ENCODE results near the gene CYP2C19.
"Not testable (repeated sequence)": the region's sequence is repeated elsewhere in the genome, so short reads cannot be mapped to it uniquely, and the experiment has no call there.

The CYP2C19 gene

DNA sequence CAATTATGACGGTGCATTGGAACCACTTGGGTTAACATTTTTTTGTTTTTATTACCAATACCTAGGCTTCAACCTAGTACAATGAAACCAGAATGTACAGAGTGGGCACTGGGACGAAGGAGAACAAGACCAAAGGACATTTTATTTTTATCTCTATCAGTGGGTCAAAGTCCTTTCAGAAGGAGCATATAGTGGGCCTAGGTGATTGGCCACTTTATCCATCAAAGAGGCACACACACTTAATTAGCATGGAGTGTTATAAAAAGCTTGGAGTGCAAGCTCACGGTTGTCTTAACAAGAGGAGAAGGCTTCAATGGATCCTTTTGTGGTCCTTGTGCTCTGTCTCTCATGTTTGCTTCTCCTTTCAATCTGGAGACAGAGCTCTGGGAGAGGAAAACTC, at the start of gene CYP2C19:
TSS of gene CYP2C19 (plus strand) at position 289 of the 400 bp plus-strand sequence. CDS start at position 314, 25 bp downstream.
- DNase-seq: no peak

DNA sequence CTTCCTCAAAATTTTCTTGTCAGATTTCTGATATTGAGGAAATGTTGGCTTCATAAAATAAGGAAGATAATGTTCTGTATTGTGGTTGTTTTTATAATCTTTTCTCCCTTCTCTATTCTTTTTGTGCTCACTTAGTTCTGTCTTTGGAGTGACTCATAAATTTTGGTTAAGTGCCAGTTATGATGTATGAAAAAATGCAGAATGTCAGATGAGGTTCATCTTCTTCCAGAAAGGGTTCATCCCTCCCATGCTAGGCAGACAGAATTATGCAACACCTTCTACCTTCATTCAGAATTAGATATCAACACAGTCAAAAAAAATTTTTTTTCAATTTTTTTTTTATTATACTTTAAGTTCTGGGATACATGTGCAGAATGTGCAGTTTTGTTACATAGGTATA, 36.6 kb upstream of the CYP2C19 start:
- no peak for DNase-seq

DNA sequence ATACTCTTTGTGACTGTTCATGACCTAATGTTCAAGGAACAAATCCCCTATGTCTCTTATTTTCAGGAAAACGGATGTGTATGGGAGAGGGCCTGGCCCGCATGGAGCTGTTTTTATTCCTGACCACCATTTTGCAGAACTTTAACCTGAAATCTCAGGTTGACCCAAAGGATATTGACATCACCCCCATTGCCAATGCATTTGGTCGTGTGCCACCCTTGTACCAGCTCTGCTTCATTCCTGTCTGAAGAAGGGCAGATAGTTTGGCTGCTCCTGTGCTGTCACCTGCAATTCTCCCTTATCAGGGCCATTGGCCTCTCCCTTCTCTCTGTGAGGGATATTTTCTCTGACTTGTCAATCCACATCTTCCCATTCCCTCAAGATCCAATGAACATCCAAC, 27.3 kb upstream of the CYP2C19 start:
- no peak for DNase-seq

DNA sequence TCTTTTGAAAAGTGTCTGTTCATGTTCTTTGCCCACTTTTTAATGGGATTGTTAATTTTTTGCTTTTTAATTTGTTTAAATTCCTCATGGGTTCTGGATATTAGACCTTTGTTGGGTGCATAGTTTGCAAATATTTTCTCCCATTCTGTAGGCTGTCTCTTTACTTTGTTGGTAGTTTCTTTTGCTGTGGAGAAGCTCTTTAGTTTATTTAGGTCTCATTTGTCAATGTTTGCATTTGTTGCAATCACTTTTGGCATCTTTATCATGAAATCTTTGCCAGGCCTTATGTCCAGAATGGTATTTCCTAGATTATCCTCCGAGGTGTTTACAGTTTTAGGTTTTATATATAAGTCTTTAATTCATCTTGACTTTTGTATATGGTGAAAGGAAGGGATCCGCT, 23.9 kb upstream of the CYP2C19 start:
- no peak for DNase-seq

DNA sequence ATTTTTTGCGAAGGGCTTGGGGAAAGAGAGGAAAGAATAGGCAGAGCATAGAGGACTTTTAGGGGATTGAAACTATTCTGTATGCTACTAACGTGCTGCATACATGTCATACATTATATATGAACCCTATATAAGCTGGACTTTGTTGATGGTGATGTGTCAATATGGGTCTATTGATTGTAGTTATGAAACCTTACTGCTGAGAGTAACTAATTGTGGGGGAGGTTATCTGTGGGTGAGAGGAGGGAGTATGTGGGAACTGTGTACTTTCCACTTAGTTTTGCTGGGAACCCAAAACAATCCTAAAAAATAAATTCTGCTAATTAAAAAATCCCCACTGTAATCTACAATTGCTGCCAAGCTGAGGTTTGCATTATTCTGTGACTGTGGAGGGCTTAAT, 15.3 kb upstream of the CYP2C19 start:
- no peak for DNase-seq

DNA sequence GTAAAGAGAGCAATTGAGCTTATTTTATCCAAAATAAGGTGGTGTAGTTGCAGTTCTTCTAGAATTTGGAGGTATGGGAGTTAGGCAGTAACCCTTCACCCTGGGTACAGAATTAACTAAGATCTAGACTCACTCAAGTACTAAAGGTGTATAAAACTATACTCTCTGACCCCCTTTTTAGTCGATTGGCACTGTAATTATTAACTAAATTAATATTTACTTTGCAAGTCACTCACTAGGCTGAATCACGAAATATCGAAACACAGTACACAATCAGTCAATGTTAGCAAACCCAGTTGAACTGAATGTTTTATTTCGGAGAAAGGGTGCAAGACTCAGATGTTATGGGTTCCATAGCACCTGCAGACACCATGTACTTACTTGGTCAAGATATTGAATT, 14.6 kb upstream of the CYP2C19 start:
- DNase-seq: no peak

DNA sequence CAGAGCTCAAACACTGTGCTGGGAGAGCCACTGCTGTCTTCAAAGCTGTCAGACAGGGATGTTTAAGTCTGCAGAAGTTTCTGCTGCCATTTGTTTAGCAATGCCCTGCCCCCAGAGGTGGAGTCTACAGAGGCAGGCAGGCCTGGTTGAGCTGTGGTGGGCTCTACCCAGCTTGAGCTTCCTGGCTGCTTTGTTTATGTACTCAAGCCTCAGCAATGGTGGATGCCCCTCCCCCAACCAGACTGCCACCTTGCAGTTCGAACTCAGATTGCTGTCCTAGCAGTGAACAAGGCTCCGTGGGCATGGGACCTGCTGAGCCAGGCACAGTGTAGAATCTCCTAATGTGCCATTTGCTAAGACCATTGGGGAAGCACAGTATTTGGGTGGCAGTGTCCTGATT, 4.6 kb upstream of the CYP2C19 start:
- no peak for DNase-seq

DNA sequence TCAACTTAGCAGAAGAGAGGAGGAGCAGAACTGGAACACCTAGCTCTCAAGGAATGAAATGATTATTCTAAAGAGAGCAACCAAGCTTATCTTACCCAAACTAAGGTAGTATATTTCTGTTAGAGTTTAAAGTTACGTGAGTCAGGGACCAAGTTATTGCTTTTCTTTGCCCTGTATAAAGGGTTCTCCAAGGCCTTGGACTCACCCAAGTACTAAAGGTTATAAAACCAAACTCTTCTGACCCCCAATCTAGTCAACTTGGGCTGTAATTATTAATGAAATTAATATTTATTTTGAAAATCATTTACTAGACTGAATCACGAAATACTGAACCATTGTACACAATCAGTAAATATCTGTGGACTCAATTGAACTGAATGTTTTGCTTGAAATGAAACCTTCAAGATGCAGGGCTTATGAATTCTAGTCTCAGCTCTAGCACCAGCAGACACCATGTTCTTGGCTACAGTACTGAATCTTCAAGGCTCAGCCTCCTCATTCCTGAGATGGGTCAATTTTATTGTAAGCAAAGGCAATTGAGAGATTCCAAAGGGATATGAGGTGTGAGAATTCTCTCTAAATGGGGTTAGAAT, 1.8 kb upstream of the CYP2C19 start:
- no peak for DNase-seq

DNA sequence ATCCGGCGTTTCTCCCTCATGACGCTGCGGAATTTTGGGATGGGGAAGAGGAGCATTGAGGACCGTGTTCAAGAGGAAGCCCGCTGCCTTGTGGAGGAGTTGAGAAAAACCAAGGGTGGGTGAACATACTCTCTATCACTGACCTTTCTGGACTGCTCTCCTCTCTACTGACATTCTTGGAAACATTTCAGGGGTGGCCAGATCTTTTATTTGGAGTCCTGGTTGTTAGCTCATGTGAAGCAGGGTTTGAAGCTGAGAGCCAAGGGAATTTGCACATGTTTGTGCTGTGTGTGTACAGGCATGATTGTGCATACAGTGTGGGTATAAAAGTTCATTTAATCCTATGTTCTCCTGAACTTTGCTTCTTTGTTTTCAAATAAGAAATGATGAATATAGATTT, 12.9 kb downstream of the CYP2C19 start:
- DNase-seq: not testable (repeated sequence)

DNA sequence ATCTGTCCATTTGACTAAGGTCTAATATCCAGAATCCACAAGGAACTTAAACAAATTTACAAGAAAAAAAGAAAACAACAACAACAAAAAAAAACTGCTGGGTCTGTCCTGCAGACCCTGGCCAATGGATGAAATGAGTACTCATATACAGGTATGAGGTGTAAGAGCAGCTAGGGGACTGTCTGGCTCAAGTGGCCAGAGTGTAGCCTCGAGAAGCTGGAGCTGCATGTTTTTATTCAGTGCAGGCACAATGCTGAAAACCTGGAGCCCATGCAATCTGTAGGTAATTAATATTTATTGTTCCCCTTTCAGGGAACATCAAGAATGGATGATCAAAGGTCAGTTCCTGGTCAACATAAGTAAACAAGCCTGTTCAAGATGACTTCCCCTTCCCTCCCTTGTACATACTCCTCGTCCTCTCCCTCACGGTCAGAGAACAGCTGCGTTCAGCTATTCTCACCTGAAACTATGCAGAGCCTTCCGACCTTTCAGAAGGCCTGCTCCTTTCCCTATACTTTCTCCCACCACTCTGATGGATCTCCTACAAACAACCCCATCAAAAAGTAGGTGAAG, 15.5 kb downstream of the CYP2C19 start:
- no peak for DNase-seq

DNA sequence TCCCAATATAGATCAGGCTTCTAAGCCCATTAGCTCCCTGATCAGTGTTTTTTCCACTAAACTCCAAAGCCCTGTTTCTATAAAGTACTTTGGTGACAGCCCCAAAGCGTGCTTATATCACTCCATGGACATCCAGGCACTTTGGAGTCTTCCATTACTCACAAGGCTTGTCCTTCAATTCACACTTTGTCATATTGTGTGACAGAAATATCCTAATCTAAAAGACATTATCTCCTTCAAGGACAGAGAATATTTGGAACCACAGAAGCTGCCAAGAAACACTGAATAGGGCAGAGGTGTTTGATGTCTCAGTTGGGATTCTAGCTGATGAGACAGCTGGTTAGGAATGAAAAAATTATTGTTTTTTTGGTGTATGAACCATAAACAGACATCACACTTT, 18.4 kb downstream of the CYP2C19 start:
- DNase-seq: no peak

DNA sequence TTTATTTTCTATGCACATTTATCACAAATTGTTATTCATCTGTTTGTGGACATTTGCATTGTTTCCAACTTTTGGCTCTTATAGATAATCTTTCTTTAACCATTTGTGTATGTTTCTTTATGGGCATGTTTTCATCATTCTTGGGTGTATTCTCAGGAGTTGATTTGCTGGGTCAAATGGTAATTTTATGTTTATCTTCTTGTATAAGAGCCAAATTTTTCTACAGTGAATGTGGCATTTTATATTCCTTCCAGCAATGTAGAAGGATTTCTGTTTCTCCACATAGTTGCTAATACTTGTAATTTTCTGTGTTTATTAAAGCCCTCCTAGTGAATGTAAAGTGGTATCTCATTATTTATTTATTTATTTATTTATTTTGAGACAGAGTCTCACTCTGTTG, 21.8 kb downstream of the CYP2C19 start:
- no peak for DNase-seq

DNA sequence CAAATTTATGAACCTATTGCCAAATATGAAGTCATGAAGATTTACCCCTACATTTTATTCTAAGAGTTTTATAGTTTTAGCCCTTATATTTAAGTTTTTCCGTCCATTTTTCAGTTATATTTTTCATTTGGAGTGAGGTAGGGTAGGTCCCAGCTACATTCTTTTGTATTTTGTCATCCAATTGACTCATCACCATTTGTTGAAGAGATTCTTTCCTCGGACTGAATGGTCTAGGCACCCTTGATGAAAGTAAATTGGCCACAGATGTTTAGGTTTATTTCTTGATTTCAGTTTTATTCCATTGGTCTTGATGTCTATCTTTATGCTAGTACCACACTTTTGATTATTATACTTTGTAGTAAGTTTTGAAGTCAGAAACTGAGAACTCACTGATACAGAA, 22.7 kb downstream of the CYP2C19 start:
- no peak for DNase-seq

DNA sequence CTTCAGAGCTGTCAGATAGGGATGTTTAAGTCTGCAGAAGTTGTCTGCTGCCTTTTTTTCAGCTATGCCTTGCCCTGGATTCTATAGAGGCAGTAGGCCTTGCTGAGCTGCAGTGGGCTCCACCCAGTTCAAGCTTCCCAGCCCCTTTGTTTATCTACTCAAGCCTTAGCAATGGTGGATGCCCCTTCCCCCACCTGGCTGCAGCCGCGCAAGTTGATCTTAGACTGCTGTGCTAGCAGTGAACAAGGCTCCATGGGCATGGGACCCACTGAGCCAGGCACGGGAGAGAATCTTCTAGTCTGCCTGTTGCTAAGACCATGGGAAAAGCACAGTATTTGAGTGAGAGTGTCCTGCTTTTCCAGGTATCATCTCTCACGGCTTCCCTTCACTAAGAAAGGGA, 38.1 kb downstream of the CYP2C19 start:
- not testable (repeated sequence) for DNase-seq

DNA sequence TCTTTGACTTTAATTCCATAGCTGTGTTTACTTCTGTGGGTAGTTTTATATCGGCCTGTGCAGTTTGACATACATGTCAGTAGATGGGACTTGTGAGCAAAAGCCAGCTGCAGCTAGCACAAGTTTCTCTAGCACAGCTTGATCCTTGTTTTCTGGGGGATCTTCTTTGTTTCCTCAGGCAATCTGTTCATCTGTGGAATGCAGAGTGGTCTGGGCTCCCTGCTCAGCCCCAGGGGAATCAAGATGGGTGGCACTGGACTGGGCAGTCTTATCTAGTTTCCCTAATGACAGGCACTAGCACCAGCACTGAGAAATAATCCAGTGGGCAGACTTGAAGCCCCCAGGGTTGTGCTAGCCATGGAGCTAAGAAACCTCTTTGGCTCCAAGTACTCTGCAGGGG, 40.8 kb downstream of the CYP2C19 start:
- no peak for DNase-seq

DNA sequence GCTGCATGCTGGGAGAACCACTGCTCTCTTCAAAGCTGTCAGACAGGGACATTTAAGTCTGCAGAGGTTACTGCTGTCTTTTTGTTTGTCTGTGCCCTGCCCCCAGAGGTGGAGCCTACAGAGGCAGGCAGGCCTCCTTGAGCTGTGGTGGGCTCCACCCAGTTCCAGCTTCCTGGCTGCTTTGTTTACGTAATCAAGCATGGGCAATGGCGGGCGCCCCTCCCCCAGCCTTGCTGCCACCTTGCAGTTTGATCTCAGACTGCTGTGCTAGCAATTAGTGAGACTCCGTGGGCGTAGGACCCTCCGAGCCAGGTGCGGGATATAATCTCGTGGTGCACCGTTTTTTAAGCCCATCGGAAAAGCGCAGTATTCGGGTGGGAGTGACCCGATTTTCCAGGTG, 67.5 kb downstream of the CYP2C19 start:
- DNase-seq: not testable (repeated sequence)

DNA sequence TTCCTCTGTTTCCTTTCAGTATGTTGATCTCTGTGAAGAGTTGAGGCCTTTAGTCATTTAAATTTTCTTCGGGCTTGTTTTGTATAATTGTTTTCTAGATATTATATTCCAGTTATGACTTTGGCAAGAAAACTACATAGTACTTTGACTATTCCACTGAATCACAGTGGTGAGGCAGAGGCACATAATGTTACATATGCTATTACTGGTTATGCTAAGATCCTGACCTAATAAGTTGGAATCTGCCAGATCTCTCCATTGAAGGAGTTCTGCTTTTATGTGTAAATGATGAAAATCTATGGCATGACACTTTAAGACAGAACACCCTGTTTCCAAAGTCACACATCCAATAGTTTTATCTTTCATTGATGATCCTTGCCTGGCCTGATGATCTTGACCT, 83.7 kb downstream of the CYP2C19 start:
- no peak for DNase-seq

DNA sequence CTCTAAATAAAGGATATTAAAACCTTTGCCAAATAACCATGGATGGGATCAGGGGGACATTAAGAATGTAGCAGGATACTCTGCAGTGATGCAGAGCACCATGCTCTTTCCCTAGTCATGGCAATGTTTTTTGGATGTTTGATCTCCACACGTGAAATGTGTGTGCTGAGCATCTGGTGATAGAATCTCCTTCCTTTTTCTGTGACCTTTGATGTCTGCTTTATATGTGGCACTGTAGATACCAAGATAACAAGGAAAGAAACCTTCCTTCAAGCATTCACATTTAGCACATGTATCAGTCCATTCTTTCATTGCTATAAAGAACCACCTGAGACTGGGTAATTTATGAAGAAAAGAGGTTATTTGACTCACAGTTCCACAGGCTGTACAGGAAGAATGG, 88.3 kb downstream of the CYP2C19 start:
- no peak for DNase-seq

DNA sequence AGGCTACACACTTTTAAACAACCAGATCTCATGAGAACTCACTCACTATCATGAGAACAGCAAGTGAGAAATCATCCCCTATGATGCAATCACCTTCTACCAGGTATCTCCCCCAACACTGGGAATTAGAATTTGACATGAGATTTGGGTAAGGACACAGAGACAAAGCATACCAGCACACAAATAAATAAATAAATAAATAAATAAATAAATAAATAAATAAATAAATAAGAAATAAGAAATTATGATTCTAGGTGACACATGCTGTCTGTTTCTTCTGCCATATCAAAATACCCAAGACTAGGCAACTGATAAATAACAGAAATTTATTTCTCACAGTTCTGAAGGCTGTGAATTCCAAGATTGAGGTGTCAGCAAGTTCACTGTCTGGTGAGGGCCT, 88.8 kb downstream of the CYP2C19 start:
- no peak for DNase-seq

DNA sequence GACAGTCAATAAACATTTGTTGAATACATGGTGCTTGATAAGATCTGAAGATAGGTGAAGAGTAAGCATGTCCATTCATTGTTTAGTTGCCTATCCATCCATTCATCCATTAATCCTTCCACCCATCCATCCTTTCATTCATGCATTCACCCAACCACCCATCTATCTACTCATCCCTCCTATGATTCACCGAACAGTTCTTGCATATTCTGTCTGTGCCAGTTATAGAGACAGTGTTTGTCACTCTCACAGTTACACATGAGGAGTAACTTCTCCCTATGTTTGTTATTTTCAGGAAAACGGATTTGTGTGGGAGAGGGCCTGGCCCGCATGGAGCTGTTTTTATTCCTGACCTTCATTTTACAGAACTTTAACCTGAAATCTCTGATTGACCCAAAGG, 90.0 kb downstream of the CYP2C19 start:
- no peak for DNase-seq

DNA sequence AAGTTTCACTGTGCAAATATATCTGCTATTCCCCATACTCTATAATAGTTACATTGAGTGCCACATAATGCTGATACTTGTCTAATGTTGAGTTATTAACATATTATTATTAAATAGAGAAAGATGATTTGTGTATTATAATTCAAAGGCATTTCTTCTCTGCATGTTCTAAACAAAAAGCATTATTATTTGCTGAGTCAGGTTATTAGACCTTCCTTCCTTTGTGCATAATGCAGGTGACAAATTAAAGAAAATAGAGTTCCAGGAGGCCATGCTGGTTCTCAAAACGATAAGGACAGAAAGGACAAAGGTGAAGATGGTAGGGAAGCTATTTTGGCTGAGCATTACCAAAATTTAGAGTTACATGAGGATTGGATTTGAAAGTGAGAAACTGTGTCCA, 90.6 kb downstream of the CYP2C19 start:
- no peak for DNase-seq

DNA sequence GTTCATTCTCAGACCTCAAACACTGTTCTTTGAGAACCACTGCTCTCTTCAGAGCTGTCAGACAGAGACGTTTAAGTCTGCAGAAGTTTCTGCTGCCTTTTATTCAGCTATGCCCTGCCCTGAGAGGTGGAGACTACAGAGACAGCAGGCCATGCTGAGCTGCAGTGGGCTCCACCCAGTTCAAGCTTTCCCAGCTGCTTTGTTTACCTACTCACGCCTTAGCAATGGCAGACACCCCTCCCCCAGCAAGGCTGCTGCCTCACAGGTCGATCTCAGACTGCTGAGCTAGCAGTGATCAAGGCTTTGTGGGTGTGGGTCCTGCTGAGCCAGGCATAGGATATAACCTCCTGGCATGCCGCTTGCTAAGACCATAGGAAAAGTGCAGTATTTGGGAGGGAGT, 95.5 kb downstream of the CYP2C19 start:
- no peak for DNase-seq

DNA sequence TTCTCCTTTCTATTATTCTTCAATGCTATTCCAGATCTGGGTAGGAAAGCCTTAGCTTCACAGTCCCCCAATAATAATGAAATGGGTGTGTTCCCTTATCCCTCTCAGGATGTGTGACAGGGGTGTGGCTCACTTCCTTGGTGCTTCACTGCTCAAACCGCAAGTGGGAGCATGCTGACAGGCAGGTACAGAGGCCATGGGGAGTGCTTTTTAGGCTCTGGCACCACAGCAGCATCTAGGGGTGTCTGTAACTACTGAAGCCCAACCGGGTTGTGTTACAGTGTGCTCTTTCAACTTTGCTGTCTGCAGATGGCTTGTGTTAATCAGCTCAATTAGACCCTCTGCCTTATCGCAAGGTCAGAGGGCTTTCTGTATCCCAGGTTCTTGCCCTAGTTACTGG, 96.6 kb downstream of the CYP2C19 start:
- no peak for DNase-seq

DNA sequence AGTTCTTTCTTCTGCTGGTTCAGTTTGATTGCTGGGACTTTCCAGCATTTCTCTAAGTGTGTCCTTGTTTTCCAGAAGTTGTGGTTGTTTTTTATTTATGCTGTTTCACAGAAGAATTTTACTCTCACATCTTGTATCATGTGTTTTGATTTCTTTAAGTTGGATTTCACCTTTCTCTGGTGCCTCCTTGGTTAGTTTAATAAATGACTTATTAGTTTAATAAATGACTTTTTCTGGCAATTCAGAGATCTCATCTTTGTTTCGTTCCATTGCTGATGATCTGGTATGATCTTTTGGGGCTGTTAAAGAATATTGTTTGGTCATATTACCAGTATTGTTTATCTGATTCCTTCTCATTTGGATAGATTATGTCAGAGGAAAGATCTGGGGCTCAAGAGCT, 116.2 kb downstream of the CYP2C19 start:
- DNase-seq: no peak

DNA sequence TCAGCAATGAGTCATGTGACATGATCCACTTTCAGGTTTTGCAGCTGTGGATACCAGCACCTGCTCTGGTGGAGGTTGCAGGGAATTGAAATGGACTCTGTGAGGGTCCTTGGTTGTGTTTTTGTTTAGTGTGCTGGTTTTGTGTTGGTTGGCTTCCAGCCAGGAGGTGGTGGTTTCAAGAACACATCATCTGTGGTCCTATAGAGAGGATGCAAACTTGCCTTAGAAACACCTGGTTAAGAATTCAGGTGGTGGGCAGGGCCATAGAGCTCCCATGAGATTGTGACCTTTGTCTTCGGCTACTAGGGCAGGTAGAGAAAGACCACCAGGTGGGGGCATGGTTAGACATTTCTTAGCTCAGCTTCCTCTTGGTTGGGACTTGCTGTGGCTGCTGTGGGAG, 116.7 kb downstream of the CYP2C19 start:
- DNase-seq: no peak

DNA sequence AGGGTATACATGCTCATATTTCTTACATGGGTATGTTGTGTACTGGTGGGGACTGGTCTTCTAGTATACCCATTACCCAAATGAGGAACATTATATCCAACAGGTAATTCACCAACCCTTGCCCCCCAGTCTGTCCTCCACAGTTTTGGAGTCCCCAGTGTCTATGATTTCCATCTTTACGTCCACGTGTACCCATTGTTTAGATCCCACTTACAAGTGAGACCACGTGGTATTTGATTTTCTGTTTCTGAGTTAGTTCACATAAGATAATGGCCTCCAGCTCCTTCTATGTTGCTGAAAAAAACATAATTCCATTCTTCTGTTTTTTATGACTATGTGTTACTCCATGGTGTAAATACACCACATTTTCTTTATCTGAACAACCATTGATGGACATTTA, 126.6 kb downstream of the CYP2C19 start:
- DNase-seq: no peak
